Stimulated activated CD4-positive, alpha-beta T cell treated with anti-CD3 and anti-CD28 coated beads, Interleukin-4, amount 100 ng/mL, for 48 hours (primary cell): ENCODE measurements around the gene VMP1.
A peak's percentile ranks its signal among the peaks of the same experiment; 100 is the strongest.
"Not testable (repeated sequence)": the region's sequence is repeated elsewhere in the genome, so short reads cannot be mapped to it uniquely, and the experiment has no call there.

ENCODE experiments used
- DNase-seq, 2 donors: peaks; one replicate each; pipeline ENCODE4 v3.0.0-alpha.2; 2020; ENCODE audit warnings: low read depth in 2 of 2

The VMP1 gene

GRCh38 chr17:59754552-59754951 is 47.1 kb downstream of the VMP1 start:
- peak in 1 of 2 donors; percentile 37 for DNase-seq

- not testable (repeated sequence) for DNase-seq
These were observed 47.6 kb downstream of the VMP1 start for GRCh38 chr17:59755069-59755468.

GRCh38 chr17:59756236-59756818 is 48.9 kb downstream of the VMP1 start:
- no peak for DNase-seq

- no peak for DNase-seq
These were observed 49.6 kb downstream of the VMP1 start for GRCh38 chr17:59757043-59757442.

- DNase-seq: no peak
These were observed 50.0 kb downstream of the VMP1 start for GRCh38 chr17:59757470-59757869.

GRCh38 chr17:59757881-59758385 is 50.5 kb downstream of the VMP1 start:
- DNase-seq: no peak

GRCh38 chr17:59758998-59759651 is 51.7 kb downstream of the VMP1 start:
- not testable (repeated sequence) for DNase-seq

DNA sequence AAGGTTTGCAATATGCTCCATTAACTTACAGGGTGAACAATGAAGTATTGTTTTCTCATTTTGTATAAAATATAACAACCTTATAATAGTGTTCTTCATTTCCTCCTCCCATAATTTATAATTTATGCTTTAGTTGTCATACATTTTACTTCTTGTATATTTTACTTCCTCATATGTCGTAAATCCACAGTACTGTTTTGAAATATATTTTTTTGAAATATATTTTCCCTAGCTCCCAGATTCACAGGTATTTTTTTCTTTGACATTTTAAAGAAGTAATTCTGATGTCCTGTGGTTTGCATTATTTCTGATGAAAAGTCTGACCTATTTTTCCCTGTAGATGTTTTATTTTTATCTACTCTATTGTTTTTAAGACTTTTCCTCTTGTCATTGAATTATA is 52.7 kb downstream of the VMP1 start:
- DNase-seq: no peak

GRCh38 chr17:59761385-59762048 is 54.1 kb downstream of the VMP1 start:
- DNase-seq: no peak

DNA sequence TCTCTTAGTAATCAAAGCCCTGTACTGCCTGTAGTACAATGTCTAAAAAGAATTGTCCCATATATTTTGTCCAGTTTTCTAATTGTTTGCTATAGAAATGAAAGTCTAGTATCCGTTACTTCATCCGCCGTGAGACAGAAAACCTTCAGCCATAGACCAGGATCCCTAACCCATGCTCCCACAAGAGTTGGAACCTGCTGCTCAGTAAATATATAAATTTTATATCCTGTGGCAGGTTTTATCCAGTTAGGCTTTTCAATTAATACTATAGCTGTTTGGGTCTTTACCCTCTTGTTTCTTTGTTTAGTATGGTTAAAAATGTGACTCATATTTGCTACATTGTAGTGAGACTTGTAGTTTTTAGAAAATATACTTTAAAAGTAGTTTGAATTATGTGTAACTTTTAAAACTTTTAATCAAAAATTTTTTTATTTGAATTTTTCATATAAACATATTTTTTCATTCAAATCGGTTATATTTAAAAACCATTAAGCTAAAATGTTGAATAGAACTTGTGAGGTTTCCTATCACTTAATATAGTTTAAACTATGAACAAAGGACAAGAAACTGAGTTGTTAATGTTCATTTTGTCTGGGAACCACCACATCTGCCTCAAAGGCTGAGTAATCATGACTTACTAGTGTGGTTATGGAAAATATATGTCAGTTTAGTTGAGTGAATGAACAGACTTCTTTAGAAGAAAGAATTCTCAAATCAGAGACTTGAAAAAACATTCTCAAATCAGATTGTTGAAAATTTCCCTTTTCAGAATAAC is 54.8 kb downstream of the VMP1 start:
- no peak for DNase-seq

- no peak for DNase-seq
These were observed 55.4 kb downstream of the VMP1 start for GRCh38 chr17:59762824-59763374.

- DNase-seq: no peak
These were observed 56.4 kb downstream of the VMP1 start for GRCh38 chr17:59763861-59764260.

- no peak for DNase-seq
These were observed 56.9 kb downstream of the VMP1 start for GRCh38 chr17:59764292-59764741.

GRCh38 chr17:59765038-59765437 is 57.6 kb downstream of the VMP1 start:
- DNase-seq: no peak

GRCh38 chr17:59766491-59766890 is 59.0 kb downstream of the VMP1 start:
- DNase-seq: no peak

DNA sequence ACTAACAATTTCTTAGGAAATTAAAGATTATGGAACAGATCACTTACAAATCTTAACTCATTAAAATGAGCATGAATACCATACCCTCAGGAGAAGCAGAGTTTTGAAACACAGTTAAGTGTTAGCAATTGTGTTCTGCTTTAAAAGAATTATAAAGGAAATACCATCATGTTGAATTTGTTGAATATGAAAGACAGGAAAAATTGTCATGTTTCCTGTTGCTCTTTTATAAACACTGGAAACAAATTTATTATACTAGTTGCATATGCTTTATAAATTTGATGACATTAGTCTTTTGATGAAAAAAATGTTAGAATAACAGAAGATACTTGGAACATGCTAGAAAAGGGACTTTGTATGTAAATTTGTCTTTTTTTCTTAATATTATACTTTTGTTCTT is 59.7 kb downstream of the VMP1 start:
- DNase-seq: no peak

GRCh38 chr17:59769887-59770286 is 62.4 kb downstream of the VMP1 start:
- DNase-seq: no peak

- no peak for DNase-seq
These were observed 63.6 kb downstream of the VMP1 start for GRCh38 chr17:59771093-59771492.

DNA sequence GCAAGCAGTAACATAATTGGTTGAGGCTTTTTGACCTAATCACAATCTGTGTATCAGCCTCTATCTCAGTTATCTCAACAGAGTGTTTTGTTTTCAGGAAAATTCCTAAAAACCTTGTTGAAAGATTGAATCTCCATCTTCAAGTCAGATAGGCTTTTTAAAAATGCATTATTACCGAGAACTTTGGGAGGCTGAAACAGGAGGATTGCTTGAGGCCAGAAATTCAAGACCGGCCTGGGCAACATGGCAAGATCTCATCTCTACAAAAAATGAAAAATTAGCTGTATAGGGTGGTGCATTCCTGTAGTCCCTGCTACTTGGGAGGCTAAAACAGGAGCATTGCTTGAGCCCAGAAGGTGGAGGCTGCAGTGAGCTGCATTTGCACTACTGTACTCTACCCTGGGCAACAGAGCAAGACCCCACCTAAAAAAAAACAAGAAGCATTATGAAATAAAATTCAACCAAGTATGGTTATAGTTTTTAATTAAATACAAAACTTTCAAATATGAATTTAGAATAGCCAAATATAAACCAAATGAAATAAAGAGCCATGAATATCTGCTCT is 68.4 kb downstream of the VMP1 start:
- DNase-seq: no peak

DNA sequence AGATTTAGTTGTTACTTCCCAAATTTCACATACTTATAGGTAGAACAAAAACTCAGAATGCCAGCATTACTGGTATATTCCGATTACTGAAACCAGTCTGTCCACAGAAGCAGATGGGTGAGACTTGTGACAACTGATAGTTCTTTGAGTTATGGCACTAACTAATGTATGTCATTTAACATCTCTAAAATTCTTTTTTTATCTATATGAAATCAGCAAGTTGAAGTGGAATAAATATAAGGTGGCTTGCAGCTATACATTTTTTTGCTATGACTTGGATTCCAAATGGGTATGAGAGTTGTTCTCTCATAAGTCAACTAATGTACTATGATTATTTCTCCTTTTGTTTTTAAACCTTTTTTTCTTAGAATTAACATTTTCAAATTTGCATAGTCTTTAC is 69.1 kb downstream of the VMP1 start:
- no peak for DNase-seq

DNA sequence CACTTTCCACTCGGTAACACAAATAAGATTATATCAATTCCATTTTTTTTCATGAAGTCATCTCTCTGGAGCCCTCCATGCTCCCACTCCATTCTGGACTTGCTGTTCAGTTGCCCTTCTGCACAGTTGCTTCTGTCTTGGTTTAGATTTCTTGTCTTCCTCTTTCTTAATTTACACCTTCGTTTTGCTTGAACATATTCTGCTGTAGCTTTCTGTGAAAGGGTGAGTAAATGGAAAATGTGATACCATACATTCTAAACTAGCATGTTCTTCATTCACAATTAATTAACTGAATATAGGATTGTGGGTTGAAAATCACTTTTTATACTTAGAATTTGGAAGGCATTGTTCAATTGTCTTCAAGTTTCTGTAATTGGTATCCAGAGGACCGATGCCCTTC is 69.6 kb downstream of the VMP1 start:
- no peak for DNase-seq

GRCh38 chr17:59778996-59779395 is 71.5 kb downstream of the VMP1 start:
- DNase-seq: no peak
